HG03520 (cell line): Measurements from ENCODE around the gene FSTL5.

Experiments
- ATAC-seq: cut with Tn5 transposase; IDR thresholded peaks from one replicate; pipeline ENCODE4 v1.9.1; 2021; ENCODE audit warnings: mild to moderate bottlenecking, moderate library complexity; ENCODE audit not compliant: unreplicated experiment

FSTL5 gene

DNA sequence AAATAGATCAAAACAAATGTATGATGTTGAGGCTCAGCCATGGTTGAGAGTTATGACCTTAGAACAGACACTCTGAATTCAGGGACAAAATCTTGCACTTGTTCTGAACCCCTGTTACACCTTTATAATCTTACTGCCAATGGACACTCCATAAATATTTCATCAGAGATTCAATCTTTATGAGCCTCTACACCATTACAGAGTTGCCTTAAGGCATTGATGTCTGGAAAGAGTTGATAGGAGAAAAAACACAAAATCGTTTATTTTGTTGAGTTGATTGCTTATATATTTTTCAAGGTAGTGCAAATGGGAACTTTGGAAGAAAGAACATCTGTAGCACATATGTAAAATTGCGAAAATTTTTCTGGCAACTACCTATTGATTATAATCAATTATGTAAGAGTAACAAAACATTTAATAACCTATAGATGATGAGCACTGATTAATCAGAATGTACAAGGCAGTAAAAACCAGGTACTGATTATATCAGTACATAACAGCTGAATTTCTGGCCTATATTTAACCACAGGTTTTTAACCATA, 568.5 kb downstream of the FSTL5 start:
- ATAC-seq = no peak

DNA sequence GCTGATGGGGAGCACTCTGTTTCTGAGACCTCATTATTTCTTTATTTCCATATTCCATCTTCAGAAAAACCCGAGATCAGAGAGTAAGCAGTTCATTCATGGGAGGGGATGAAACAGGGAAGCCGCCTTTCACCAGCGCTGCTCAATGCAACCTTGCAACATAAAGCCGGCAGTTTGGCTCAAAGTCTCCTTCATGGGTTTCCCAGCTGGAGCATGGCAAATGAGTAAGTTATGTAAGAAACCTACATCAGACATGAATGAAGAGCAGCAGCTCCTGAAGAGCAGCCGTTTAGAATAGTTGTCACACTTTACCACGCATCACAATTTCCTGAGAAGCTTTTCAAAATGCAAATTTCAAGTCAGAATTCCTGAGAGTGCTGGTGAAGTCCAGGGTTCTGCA, 578.8 kb downstream of the FSTL5 start:
- ATAC-seq = no peak

DNA sequence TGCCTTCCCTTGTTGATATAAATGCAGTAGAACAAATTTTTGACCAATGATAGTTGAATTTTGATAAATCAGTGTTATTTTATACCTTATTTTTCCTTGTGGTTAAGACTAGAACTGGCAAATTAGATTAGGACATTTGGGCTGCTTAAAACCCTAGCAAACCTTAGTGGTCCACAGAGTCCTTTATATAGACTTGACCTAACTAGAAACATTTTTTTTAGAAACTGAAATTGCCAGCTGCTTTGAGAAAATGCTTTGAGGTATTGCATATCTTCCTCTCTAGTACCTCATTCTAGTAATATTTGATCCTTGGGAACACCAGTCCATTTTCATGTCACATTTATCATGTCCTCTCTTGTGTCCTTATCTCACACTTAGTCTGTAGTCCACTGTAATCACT, 580.3 kb downstream of the FSTL5 start:
- ATAC-seq = no peak

DNA sequence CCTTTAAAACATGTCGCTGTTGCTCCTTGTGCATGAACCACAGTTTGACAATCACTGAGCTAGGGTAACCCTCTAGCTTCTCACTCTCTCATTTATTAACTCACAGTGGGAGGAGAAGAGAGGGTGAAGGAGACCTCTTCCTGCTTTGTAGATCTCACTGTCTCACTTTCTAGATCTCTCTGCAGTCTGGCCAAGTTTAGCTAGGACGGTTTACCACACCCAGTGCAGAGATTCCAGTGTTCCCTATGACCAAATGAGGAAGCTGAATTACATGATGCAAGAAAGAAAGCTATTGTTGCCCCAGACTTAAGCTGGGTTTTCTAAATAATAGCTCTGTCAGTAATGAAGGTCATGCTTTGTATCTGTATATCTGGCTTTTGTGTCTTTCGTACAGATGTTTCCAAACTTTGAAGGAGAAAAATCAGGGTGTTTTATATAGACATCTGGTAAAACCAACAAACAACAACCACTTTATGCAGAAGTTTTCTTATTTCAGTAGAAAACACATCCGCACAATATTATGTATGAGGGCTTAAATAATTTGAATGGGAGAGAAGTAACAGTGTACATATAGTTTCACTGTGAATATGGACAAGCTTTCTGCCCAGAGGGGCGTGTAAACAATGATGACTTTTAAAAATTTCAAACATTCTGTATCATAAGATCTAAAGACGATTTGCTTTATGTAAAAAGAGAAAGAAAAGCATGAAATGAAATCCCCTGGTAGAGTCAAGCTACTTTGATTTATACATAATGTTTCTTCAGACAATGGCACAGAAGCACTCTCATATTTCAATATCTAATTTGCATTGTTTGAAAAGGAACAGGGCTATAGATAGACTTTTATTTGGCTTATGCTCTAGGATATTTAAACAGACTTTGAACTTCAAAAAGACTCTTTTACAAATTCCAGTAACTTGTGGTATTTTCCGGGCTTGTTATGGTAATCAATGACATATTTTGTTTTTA, 582.3 kb downstream of the FSTL5 start:
- ATAC-seq = peak; percentile 69

DNA sequence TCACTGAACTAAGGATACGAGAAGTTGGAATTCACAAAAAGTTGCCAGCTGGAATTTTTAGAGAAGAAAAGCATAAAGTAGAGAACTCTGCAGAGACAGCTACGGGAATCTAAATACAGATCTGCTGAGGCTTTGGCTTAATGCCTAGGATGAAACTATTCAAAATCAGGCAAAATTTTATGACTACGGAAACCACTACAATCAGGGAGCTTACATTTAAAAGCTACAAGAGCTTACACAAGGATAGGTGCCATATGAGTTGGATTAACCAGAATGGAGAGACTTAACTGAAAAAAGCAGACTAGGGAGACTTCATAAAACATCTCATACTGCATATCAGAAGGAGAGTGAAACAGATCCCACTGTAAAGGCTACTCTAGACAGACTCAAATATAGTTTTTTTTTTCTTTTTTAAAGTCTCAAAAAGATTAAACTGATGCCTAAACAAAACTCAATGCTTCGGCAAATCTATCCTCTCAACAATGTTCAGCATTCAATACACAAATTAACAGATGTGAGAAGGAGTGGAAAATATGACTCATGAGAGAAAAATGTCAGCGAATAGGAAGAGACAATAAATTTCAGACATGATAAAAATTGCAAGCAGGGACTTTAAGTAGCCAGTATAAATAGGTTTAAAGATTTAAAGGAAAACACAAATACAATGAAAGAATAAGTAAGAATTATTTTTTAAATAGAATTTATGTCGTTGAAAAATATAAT, 586.1 kb downstream of the FSTL5 start:
- ATAC-seq = no peak

DNA sequence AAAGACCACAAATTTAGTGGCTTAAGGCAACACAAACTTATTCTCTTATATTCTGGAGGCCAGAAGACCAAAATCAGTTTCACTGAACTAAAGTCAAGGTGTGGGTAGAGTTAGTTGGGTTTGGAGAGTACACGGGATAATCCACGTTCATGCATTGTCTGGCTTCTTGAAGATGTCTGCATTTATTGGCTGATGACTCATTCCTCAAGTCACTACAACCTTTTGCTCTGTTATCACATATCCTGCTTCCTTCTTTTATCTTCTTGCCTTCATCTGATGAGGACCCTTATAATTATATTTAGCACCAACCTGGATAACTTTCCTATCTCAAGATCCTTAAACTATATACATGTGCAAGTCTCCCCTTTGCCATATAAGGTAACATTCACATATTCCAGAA, 590.0 kb downstream of the FSTL5 start:
- ATAC-seq = no peak

DNA sequence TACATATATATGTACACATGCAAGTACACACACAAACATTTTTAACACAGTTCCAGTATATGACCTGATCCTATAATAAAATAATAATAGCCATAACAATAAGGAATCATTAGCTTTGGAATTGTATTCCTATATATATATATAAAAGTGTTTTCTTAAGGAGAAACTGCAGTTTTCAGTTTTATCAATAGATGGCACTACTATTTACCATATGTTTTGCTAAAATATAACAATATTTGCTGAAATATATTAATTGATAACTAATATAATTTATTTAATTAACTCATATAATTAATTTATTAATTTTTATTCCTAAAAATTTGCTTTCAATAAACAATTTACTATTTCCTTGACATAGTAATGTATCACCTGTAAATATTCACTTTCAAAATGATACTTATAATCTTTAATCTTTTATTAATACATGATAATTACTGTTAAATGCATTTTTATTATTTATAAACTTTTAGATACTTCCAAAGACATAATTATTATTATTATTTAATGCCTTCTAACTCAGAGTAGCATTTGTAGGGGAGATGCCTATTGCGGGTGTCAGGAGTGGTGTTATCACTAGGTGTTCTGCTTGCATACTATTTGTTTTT, 599.5 kb downstream of the FSTL5 start:
- no peak for ATAC-seq

DNA sequence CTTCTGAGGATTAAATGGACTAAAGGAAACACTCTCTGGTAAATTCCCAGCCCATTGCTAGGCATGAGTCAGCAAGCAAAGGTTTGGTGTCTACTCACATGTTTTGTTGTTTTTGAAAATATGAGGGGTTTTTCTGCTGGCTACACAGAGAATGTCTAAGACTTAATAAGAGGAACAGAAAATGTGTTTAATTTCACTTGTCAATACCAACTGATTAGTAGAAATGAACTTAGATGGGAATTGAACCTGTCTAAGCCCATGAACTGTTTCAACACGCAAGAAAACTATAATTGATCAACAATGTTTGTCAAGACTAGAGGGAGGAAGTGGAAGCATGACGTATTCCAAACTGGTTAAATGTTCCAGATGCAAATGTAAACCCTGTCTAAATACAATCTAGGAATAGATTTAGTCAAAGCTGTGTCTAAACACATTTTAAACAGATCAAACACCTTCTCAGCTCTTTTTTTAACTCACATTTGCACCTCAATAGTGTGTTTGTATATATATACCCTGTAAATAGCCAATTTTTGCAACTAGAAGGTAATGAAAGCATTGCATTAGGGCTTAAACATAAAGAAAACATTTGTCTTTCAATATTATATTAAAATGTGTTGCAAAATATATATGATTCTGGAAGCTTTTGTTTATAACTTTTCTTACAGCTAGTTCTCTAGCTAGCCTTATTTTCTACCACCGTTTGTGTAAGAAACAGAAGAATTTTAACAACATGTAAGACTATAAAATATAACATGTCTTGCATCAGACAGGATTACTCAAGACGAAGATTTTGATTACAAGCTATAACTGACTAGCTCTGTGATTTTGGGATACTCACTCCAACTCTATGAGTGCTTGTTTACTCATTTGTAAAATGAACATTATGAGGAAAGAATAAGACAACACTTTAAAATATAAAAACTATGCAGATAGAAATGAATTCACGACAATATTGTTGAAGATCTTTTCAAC, 607.8 kb downstream of the FSTL5 start:
- ATAC-seq = no peak

DNA sequence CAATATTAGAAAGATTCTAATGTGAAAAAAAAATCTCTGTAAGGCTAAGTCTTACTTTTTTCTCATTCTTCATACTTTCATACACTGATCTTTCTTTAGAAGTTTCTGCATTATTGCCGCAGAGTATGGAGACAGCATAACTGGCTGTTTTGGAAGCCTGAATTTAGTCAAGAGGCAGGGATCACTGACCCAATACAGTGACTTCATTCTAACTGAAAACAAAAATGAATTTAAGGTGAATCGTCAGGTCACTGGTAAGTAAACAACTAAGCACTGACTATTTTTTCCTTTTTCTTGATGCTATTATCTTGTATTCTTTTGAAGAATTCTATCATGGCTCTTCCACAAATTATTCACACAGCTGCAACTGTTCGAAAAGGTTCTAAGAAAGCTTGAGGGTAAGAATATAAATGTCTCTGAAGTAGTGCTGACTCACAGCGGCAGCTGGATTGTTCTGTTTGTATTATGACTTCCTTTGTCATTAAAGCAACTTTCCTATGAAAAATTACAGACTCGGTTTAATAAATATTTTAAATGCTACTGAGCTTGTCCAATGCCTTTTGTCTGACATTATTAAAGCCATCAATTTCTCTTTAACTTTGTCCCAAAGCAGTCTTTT, 609.3 kb downstream of the FSTL5 start:
- no peak for ATAC-seq

DNA sequence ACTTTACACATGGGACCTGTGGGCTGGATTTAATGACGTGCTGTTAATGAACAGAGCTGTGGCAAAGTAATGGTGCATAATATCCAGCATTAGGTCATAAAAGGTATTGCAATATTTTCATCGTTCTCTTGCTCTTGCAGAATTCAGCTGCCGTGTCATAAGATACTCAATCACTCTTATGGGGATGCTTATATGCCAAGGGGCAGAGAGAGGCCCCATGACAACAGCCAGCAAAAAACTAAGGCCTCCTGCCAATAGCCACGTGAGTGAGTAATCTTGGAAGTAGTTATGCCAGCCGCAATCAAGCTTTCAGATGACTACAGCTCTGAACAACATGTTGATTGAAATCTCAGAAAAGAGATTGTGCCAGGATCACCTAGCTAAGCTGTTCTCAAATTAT, 616.9 kb downstream of the FSTL5 start:
- ATAC-seq = no peak

DNA sequence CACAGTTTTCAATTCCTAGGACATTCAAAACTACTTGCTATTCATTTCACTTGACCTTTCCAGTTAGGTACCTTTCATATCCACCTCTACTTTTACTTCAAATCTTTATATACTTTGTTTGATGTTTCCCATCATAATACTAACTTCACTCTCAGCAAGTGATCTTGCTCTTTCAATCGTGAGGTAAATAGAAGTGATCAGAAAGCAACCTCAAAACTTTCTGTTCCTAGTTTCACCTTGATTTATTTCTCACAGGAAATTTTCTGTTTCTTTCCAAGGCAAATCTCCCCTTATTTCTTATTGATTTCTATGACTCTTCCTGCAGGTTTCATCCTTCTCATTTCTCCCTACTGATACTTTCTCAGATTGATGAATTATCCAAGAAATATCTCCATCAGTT, 623.5 kb downstream of the FSTL5 start:
- ATAC-seq = no peak

DNA sequence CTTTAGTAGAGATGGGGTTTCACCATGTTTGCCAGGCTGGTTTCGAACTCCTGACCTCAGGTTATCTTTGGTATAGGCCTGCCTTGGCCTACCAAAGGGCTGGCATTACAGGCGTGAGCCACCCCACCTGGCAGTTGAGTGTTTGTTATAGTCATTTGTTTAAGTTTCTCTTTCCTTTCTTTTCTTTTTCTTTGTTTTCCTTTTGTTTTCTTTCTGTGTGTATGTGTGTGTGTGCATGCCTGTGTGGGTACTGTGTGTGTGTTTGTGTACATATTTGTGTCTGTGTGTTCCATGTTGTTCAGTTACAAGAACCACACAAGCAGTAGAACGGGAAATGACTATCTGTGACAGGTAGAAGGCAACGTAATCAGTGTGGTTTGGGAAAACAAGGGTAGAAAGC, 624.9 kb downstream of the FSTL5 start:
- ATAC-seq = no peak

DNA sequence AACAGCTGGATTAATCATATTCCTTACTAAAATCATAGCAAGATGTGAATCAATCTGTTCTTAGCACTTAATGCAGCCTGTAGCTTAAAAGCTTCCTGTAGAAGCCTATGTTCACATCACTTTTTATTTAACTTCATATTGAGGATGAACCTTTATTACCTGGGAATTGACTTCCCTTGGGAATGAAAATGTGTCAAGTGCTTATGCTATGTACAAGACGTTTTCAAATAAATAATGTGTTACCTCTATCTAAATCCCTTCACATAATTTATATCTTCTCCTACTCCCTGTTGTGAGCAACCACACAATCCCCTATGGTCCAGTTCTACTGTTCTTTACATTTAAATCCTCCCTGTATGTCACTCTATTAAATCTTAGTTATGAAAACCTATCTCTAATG, 633.1 kb downstream of the FSTL5 start:
- no peak for ATAC-seq

DNA sequence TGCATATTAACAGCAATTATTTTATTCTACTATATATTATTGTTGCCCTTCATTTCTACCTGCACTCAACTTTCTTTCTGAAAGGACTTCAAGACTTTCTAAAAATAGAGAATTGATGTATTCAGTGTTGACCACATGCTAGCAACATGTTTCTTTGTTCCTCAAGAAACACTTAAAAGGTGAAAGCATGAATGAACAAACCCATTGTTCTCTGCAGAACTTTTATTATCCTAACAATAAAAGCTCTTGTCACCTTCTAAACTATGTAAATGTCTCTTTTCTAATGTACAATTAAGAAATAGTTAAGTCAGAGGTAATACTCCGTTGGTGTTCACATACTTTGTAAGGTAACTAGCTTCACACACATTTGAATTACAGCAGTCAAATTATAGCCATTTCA, 638.7 kb downstream of the FSTL5 start:
- ATAC-seq = no peak

DNA sequence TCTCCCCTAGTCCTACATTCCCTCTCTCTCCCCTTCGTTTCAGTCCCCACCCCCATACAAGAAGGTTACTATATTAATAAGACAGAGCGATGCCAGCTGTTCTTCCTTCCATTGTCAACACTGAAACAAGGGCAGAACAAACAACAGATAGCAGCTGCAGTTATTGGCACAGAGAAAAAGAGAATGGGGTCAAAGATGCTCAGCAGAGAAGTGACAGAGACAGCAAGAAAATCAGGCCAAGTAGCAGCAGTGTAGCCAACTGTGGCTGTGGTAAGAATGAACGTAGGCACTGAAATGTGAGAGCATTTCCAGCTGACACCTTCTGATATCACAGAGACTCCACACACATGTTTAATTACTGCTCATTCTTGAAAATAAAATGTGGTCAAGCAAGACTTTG, 641.8 kb downstream of the FSTL5 start:
- no peak for ATAC-seq

DNA sequence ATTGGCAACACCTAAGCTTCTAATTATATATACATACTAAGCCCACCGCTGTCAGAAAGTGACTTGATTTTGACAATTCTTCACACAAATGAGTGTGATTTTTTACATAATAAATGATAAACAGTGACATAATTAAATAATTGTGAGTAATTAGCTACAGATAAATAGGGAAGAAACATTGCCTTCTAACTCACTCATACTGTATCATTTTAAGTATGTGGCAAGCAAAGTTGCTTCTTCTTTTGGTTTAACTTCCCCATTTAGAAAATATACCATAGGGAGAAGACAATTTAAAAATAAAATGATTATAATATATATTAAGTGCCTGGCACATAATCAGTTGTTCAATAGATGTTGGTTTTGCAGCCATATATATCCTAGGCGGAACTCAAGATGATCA, 644.2 kb downstream of the FSTL5 start:
- ATAC-seq = no peak

DNA sequence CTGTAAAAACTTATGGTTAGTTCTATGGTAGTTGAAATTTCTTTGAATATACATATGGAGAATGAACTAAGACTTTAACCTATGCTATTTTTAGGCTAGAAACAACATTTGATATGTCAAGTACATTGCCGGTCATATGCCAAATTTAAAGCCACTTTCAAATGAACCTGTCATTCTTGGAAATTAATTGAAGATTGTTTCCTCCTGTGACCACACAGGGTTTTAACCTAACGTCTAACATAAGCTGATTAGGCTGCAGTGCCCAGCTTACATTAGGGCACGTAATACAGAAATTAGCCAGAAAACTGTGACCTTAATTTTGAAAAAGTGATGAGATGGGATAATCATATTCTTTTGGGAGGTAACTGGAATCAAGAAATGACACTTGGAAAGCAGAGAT, 645.9 kb downstream of the FSTL5 start:
- no peak for ATAC-seq

DNA sequence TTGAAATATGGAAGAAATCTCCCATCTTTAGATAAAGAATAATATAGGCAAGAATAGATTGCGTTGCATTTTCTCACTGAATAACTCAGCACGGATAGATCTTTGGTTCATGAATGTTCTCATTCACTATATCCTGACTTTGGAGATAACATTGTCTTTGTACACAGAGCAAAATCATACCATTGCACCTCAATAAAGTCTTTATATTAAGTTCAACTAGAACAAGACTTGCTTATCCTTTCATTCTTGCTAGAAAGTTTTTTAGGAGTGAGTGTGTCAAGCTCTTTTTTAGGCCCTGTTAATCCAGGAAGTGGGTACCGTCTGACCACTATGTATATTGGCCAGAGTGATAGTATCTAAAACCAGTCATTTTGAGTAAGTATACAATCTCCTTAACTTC, 658.7 kb downstream of the FSTL5 start:
- no peak for ATAC-seq

DNA sequence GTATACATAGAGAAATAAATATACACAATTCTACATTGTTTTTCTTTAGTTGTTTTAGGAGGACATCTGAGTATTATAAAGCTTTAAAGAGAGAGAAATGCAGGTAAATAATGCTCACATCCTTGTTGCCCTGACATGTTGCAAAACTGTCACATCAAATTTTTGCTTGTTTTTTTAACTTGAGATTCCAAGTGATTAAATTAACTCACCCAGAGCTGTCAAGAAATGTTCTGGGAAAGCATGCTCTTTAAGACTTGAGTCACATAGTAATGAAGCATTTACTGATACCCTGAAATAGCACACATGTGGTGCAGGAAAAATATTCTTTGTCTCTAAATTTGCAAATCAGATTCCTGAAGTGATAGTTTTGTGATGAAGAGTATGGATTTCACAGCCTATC, 665.6 kb downstream of the FSTL5 start:
- ATAC-seq = no peak

DNA sequence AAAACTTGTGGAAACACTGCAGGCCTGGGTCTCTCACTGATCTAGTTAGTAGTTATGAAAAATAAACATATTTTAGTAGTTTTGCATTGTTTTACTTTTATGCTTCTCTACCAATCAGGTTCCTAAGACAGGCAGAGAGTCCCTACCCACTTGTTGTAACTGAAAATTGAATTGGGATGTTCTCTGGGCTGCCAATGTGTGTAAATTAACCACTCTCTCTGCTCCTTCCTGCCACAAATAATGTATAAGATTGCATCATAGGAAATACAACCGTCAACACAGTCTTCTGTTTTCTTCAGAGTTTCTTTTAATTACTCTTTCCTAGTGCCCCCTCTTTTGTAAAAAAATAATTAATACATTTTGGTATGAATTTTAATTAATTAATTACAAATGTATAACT, 677.3 kb downstream of the FSTL5 start:
- no peak for ATAC-seq
